GM12801 (cell line): ENCODE results near the gene CDH8.

ENCODE experiments used
- TF ChIP-seq, protein P1 (sequence below): IDR thresholded peaks from one replicate; pipeline ENCODE4 v1.5.1; 2011; ENCODE audit warnings: control low read depth; ENCODE audit not compliant: insufficient read length; ENCODE audit errors: extremely low read depth

The CDH8 gene

DNA sequence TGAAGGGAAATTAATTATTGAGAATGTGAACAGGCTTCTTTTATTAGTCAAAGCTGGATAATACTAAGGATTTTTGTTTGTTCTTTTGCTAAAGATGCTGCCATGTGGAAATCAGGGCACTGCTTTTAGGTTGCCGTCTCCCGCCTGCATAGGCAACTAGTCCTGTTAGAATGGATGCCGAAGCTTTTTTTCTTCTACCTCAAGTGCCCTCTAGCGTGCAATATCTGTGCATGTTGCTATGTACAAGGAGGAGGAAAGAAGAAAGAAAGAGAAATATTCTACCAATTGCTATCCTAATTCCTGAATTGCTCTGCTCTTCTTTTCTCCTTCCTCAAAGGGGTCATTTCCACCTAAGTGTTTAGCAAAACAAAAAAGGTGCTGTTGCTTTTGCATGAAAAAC is 5.2 kb upstream of the CDH8 start:
- TF ChIP-seq, protein P1, sequence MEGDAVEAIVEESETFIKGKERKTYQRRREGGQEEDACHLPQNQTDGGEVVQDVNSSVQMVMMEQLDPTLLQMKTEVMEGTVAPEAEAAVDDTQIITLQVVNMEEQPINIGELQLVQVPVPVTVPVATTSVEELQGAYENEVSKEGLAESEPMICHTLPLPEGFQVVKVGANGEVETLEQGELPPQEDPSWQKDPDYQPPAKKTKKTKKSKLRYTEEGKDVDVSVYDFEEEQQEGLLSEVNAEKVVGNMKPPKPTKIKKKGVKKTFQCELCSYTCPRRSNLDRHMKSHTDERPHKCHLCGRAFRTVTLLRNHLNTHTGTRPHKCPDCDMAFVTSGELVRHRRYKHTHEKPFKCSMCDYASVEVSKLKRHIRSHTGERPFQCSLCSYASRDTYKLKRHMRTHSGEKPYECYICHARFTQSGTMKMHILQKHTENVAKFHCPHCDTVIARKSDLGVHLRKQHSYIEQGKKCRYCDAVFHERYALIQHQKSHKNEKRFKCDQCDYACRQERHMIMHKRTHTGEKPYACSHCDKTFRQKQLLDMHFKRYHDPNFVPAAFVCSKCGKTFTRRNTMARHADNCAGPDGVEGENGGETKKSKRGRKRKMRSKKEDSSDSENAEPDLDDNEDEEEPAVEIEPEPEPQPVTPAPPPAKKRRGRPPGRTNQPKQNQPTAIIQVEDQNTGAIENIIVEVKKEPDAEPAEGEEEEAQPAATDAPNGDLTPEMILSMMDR = no peak

DNA sequence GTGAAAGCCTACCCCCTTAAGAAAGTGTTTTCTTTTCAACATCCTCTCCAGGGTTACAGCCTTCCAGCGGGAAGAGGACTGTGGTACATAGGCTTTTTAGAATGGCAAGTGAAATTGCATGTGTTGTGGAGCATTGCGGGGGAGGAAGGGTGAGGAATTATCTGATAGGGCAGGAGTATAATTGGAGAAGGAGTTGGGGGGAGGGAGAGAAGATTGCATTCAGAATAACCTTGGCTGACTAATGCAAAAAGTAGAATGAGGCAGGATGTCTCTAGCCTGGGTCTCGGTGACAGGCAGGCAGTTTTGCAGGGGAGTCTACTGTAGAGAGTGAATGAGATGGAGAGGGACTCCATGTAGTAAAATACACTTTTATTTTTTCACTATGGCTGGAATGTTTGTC is 2.4 kb upstream of the CDH8 start:
- TF ChIP-seq, protein P1 = no peak

DNA sequence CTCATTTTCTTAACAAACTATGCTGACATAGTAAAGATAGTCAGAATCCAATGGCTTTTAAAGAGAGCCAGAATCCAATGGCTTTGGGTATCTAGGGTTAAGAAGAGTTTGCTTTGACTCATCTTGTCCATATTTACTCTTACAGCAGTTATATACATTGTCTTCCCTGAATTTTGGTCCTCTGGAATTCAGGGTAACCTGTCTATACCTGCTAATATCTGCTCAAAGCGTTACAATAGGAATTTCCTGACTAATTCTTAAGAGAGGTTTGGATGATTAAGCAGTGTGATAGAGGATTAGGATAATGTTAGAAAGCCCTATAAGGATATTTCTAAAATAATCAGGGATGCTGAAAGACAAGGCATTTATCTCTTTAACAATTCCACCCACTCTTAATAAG is 2.0 kb upstream of the CDH8 start:
- TF ChIP-seq, protein P1 = no peak

DNA sequence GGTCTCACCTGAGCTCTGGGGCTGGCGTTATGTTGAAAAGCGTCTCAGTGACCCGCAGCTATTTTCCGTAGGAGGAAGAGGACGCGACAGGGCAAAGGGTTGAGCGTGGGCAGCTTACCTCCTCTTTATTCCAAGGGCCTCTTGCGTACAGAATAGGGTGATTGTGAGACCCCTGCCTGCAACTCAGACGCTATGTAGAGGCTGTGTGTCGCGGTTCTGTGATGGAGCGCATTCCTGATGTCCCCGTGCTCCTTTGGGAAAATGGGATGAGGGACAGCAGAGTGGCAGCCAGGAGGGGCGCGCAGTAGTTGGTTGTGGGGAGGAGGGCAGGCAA is 531 bp upstream of the CDH8 start:
- TF ChIP-seq, protein P1 = no peak

DNA sequence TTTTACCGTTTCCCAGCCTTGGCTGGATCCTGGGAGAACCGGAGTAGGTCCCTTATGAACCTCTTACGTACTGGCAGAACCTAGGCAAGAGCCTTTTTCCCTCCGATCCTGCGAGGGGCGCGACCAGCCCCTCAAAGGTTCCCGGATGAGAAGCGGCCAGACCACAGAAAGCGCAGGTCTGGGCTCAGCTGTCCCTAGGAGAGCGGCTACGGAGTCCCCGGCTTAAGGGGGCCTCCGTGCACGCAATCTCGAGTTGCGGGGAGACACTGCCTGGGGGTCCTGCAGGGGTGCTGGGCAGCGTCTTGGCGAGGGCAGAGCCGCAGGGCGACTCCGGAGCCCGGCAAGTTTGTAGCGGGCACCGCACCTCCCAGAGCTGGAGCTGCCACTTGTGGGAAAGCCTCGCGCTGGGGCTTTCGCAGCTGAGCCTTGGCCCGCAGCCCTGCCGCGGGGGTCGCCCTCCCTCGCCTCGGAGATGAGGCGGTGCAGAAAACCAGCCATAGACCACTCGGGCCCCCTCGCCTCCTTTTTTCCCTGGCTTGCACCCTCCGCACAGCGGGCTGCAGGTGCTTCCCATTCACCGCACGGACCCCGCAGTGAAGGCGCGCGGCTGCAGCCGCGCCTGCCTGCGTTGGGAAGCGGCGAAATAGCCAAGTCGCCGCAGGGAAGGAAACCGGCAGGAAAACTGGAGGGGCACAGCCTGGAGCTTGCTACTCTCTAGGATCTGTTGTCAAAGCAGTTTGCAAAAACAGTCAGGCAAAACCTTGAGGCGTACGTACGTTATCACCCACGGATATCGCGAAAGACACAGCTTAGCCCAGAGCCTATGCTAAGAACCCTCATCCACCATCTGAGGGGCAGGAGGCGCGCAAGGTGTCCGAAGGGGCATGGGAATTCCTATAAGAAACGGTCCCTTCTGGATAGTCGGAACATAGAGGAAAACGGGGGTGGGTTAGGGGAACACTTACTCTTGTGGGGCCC is 834 bp downstream of the CDH8 start:
- TF ChIP-seq, protein P1 = no peak

DNA sequence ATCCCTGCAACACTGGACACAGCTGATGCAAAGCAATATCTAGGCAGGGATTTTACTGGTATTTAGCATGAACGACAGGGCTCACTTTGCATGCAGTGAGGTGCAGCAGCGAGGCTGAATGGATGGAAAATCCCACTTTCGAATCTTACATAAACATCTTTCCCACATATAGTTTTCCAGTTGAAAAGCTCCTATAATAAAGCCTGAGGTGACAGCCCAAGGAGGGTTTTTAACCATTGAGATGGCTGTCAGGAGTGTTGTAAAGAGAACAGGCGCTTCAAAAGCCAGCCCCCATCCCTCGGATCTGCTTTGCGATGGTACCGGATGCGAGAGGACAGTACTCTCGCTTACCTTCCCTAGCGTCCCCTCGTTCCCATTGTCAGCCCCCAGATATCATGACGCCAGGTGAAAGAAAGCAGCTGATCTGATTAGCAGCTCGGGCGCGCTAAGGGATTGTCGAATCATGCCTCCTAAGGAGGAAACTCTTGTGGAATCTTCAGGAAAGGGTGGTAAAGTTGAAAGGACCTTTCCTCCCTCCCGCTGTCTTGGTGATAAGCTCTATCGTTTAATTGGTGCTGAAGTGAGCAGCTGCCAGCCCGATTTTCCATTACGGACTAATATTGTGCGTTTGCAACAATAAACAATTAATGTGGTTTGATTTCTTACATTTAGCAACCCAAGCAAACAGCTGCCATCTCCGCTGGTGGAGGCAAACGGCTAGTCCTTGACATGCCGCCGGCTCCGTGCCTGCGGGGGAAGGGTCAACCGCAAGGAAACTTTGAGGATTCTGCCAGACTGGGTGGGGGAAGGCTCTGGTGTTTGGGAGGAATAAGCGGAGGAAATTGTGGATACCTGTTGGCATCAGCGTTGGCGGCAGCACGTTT is 1.8 kb downstream of the CDH8 start:
- TF ChIP-seq, protein P1 = no peak

DNA sequence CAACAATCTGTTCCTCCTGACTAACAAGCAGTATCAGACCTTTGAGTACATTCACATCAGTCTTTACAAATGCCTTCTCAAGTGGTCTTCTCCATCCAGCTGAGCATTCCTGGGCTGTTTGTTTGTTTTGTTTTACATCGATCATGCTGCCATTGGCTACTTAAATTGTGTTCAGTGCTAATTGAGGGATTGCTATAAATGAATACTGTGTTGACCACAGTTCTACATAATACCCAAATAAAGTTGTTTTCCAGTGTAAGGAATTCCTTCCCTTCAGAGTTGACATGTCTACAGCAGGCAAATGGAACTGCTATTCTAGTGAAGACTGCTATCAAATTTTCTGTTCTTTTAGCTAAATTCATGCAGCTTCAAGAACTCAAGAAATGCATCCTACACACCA is 3.2 kb downstream of the CDH8 start:
- TF ChIP-seq, protein P1 = no peak
